Measurements from ENCODE around the gene CERK.

- TF ChIP-seq CTCF (tag by site-specific recombination; IDR thresholded peaks at IDR 0.05), result no peak
- TF ChIP-seq ZSCAN4 (tag by site-specific recombination; IDR thresholded peaks at IDR 0.05), result no peak
- no peak for TF ChIP-seq ZBTB7A (tag by site-specific recombination; IDR thresholded peaks at IDR 0.05; ENCODE audit: low read depth)
- TF ChIP-seq ZNF558 (tag by site-specific recombination; IDR thresholded peaks at IDR 0.05), result no peak
- TF ChIP-seq ZBTB26 (tag by site-specific recombination; optimal IDR thresholded peaks at IDR 0.05), result no peak
- TF ChIP-seq ZNF510 (tag by site-specific recombination; IDR thresholded peaks at IDR 0.05; ENCODE audit: insufficient replicate concordance), result no peak
- TF ChIP-seq WT1 (tag by site-specific recombination; IDR thresholded peaks at IDR 0.05), result no peak
- no peak for TF ChIP-seq PBX3 (CRISPR knock-in tag; IDR thresholded peaks at IDR 0.05)
- no peak for TF ChIP-seq ATF2 (tag by site-specific recombination; IDR thresholded peaks at IDR 0.05; ENCODE audit: low read depth)
- TF ChIP-seq FEZF1 (tag by site-specific recombination; IDR thresholded peaks at IDR 0.05), result no peak
- no peak for TF ChIP-seq ZNF707 (tag by site-specific recombination; IDR thresholded peaks at IDR 0.05)
- TF ChIP-seq TCF7L2 (IDR thresholded peaks at IDR 0.05; ENCODE audit: borderline replicate concordance, low read depth, low read length), result no peak
- TF ChIP-seq ZNF292 (tag by site-specific recombination; IDR thresholded peaks at IDR 0.05; ENCODE audit: borderline replicate concordance, low read depth), result no peak
- TF ChIP-seq ZNF133 (tag by site-specific recombination; IDR thresholded peaks at IDR 0.05), result no peak
These were observed 6.6 kb downstream of the CERK start for GRCh38 chr22:46731246-46732040.

All from HEK293 (cell line).